ENCODE data around the gene OR2V1. TPM values are rescaled to one million over a fixed set of nuclear protein-coding genes. Genes with fewer than 3 reads are reported as not detected.
"Not testable (repeated sequence)": the region's sequence is repeated elsewhere in the genome, so short reads cannot be mapped to it uniquely, and the experiment has no call there.

OR2V1 gene
- total RNA-seq, 1 donor from 2014 or later = not detected

- Mint-ChIP-seq H3K36me3 (ENCODE audit: low read depth) (no peaks in the 10 kb centered on the region), H3K9me3 (no peaks in the 10 kb centered on the region), H3K27me3 (peaks cover 46% of the 10 kb centered on the region), H3K4me3 (peak overlapping the region; percentile 11), H3K27ac (no peak overlapping the region), H3K4me1 (peaks cover 15% of the 10 kb centered on the region)
- DNase-seq (no peak), ATAC-seq (ENCODE audit: low read depth) (no peak)
- TF ChIP-seq CTCF (IDR thresholded peaks at IDR 0.05) = no peak
- CTCF ChIA-PET = no interaction called here
- intact Hi-C loops (cut with micrococcal nuclease) = no loop called here
- POLR2A ChIA-PET = interaction anchor here (0.6 kb wide), 1 partner anchor 65 kb away, joined by 4 read pairs; no protein-coding TSS in a partner anchor
Observed at GRCh38 chr5:181105391-181106025, 25.5 kb downstream of the OR2V1 start.

GRCh38 chr5:181104606-181105390 lies 26.2 kb downstream of the OR2V1 start:
- H3K36me3 Mint-ChIP-seq (ENCODE audit: low read depth); ATAC-seq (ENCODE audit: low read depth); H3K27ac Mint-ChIP-seq; H3K9me3 Mint-ChIP-seq; intact Hi-C loops (cut with micrococcal nuclease); DNase-seq; CTCF ChIA-PET; POLR2A ChIA-PET: not testable (repeated sequence)
- peaks cover 18% of the 10 kb centered on the region for H3K4me1 Mint-ChIP-seq
- H3K27me3 Mint-ChIP-seq = peaks cover 45% of the 10 kb centered on the region
- H3K4me3 Mint-ChIP-seq = peak overlapping the region; percentile 72

GRCh38 chr5:181104259-181104568 lies 26.8 kb downstream of the OR2V1 start:
- CTCF ChIA-PET; intact Hi-C loops (cut with micrococcal nuclease); H3K36me3 Mint-ChIP-seq (ENCODE audit: low read depth); POLR2A ChIA-PET; H3K9me3 Mint-ChIP-seq; DNase-seq; ATAC-seq (ENCODE audit: low read depth): not testable (repeated sequence)
- peaks cover 45% of the 10 kb centered on the region for H3K27me3 Mint-ChIP-seq
- peak overlapping the region; percentile 19 for H3K27ac Mint-ChIP-seq
- H3K4me3 Mint-ChIP-seq = peak overlapping the region; percentile 72
- peaks cover 22% of the 10 kb centered on the region for H3K4me1 Mint-ChIP-seq

GRCh38 chr5:181101930-181102674 lies 28.9 kb downstream of the OR2V1 start:
- H3K36me3 Mint-ChIP-seq (ENCODE audit: low read depth); H3K4me3 Mint-ChIP-seq; DNase-seq; H3K9me3 Mint-ChIP-seq; intact Hi-C loops (cut with micrococcal nuclease); ATAC-seq (ENCODE audit: low read depth); H3K27ac Mint-ChIP-seq; POLR2A ChIA-PET; CTCF ChIA-PET: not testable (repeated sequence)
- Mint-ChIP-seq H3K27me3 (peaks cover 32% of the 10 kb centered on the region), H3K4me1 (peaks cover 26% of the 10 kb centered on the region)

GRCh38 chr5:181101030-181101641 lies 29.8 kb downstream of the OR2V1 start:
- POLR2A ChIA-PET = interaction anchor here (1.3 kb wide), 1 partner anchor 270 kb away, joined by 5 read pairs; no protein-coding TSS in a partner anchor
- H3K36me3 Mint-ChIP-seq (ENCODE audit: low read depth); H3K9me3 Mint-ChIP-seq; CTCF ChIA-PET; intact Hi-C loops (cut with micrococcal nuclease); DNase-seq; H3K4me3 Mint-ChIP-seq; H3K27ac Mint-ChIP-seq; ATAC-seq (ENCODE audit: low read depth): not testable (repeated sequence)
- peaks cover 27% of the 10 kb centered on the region for H3K27me3 Mint-ChIP-seq
- peaks cover 26% of the 10 kb centered on the region for H3K4me1 Mint-ChIP-seq

GRCh38 chr5:181100121-181100875 lies 30.7 kb downstream of the OR2V1 start:
- ATAC-seq (ENCODE audit: low read depth) (no peak), DNase-seq (no peak)
- H3K9me3 Mint-ChIP-seq = no peaks in the 10 kb centered on the region
- intact Hi-C loops (cut with micrococcal nuclease) = no loop called here
- TF ChIP-seq CTCF (IDR thresholded peaks at IDR 0.05) = no peak
- no peaks in the 10 kb centered on the region for H3K36me3 Mint-ChIP-seq (ENCODE audit: low read depth)
- POLR2A ChIA-PET = interaction anchor here (1.2 to 1.3 kb wide), 2 partner anchors 238 to 270 kb away, joined by 3 to 5 read pairs; no protein-coding TSS in a partner anchor
- no peak overlapping the region for H3K27ac Mint-ChIP-seq
- peaks cover 19% of the 10 kb centered on the region for H3K4me1 Mint-ChIP-seq
- H3K4me3 Mint-ChIP-seq = peak overlapping the region; percentile 41
- H3K27me3 Mint-ChIP-seq = peaks cover 22% of the 10 kb centered on the region
- CTCF ChIA-PET = interaction anchor here (0.9 to 1.3 kb wide), 2 partner anchors 60 to 231 kb away, joined by 3 read pairs; no protein-coding TSS in a partner anchor
